MV-4-11 (cell line): ENCODE data around the gene CHSY1.
A peak's percentile ranks its signal among the peaks of the same experiment; 100 is the strongest.
"Not testable (repeated sequence)": the region's sequence is repeated elsewhere in the genome, so short reads cannot be mapped to it uniquely, and the experiment has no call there.

ENCODE experiments used
- DNase-seq: peaks from one replicate; lab custom pipeline; 2025; lab: John Stamatoyannopoulos, UW

The CHSY1 gene

DNA sequence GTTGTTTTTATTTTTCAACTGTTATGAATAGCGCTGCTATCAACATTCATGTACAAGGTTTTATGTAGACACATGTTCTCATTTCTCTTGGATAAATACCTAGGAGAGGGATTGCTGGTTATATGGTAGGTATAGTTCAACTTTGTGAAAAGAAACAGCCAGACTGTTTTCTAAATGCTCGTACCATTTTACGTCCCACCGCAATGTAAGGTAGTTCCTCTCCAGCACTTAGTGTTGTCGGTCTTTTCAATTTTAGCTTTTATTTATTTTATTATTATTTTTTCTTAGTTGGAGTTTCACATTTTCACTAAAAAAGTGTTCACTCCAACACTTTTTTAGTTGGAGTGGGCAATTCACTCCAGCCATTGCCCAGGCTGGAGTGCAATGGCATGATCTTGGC is 117.1 kb downstream of the CHSY1 start:
- DNase-seq = no peak

DNA sequence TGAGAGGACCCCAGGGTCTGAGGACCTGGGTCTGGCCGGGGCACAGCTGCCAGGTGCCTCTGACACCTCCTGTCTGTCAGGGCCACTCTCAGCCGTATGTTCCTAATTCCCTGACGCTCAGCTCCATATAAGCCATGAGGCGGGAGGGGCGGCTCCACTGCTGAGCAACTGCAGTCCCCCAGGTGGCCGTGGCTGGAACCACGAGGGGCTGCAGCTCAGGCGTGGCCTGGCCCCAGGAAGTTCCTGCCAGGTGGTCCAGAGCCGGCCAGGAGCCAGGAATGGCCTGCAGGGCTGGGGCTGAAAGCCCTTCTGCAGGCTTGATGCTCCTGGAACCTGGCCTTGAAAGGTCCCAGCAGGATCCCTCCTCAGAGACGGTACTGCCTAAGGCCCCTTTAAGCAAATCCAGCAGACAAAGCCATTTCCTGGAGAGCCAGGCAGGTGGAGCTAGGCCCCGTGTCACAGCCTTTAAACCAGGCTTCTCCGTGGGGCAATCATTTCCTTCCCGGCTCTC is 118.0 kb downstream of the CHSY1 start:
- DNase-seq = no peak

DNA sequence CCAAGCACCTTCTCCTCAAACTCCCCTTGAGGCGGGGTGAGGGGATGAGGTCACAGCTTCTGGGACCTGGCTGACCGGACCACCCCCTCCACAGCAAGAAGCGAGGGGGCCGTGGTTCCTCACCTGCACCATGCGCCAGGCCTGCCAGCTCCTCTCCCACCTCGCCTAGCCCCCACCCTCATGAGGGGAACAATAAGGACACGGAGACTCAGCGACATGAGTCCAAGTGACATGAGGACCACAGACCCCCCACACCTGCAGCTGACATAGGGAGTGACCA is 118.7 kb downstream of the CHSY1 start:
- DNase-seq = no peak

DNA sequence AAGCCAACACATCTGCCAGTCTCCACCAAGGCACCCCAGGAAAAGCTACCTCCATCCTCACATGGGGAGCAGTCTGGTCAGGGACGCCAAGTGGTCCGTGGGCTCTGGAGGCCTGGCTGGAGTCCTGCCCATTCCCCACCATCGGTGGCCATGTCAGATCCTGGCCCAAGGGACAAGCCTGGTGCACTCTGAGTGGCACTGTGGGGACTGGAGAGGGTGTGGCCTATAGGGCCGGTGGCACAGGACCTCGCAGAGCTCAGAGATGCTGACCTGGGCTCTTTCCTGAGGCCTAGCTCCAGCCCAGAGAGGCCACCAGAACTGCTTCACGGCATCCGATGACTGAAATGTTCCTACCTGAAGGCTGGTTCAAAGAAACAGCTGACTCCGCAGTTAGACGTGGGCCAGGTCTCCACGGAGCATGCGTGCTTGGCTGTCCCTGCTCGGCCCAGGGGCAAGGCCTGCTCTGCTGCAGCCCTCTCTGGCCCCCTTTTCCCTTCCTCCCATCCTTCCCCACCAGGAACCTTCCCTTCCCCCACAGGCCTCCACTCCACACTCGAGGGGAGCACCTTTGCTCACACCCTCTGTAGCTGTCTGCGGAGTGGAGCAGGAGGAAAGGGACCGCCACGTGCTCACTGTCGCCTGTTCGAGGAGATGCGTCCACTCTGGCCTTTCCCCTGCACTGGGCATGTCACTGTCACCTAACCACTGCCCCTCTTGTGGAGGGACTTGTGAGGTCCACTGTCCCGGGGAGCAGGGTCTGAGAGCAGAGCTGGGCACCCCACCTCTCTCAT is 119.3 kb downstream of the CHSY1 start:
- no peak for DNase-seq

DNA sequence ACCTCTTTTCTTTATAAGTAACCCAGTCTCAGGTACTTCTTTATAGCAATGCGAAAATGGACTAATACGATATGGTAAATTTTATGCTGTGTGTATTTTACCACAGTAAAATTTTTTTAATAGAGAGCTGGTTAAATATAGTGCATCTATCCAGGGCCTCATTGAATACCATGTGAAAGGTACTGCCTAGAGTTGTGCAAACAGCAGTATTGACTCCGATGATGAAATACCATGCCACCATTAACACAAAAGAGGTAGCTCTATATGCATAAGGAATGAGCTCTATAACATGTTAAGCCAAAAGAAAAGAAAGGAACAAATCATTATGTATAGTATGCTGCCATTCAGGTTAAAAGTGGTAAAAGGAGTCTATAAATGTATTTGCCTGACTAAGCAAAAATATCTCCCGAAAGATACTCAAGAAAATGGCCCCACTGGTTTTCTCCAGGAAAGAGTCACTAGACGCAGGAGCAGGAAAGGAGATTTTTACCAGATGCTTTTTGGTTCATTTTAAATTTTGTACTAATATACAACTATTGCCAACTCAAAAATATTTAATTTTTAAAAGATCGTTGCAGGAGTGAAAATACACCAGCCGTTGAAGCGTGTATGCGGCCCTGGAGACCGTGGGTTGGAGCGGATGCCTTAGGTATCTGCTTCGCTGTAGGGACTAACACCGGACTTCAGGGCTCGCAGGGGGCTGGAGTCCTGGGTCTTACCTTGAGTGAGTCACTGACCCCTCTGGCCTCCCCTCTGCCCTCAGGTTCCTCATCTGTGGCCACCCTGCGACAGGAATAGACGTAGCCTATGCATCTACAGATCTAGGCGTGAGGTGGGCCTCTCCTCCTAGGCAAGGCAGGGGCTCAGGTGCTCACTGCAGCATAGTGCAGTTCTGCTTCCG is 120.1 kb downstream of the CHSY1 start:
- DNase-seq = peak; percentile 26

DNA sequence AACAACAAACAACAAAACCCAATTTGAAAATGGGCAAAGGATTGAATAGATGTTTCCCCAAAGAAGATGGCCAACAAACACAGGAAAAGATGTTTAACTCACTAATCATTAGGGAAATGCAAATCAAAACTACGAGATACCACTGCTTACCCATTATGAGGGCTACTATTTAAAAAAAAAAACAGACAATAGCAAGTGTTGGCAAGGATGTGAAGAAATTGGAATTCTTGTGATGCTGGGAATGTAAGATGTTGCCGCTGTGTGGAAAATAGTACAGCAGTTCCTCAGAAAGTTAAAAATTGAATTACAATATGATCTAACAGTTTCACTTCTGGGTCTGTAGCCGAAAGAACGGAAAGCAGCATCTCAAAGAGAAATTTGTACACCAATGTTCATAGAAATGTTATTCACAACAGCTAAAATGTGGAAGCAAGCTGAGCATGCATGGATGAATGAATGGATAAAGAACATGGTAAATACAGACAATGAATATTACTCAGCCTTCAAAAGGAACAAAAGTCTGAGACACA is 121.9 kb downstream of the CHSY1 start:
- DNase-seq = peak; percentile 61

DNA sequence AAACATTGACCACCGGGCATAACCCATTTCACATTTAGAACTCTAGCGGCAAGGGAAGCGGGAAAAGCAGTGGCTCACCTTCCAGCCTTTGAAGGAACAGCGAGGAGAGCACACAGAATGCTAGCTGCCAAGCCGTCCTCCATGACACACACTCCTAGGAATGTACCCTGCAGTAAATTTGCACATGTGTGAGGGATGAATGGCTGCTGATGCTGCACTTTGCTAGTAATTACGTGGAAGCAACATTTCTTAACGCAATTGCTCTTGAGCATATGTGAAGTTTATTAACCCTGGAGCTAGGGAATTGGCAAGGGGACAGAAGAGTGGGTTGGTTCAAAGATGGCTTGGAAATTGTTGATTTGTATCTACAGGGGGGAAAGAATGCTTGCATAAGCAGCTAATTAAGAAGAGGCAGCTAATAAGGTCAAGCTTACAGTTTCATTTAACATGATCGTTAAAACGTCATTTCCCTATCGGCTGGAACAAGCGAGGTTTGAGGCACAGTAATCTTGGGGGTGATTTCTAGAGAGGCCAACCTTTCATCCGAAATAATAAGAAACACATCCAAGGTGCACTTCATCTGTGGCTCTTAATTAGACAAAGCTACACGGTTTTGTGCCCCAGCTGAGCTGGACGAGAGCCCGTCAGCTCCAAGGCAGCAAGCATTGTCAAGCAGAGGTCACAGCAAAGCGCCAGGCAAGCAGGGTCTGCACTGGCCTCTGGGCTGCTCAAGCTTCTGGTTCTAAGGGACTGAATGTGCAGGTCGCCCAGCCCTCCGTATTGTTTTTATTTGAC is 123.4 kb downstream of the CHSY1 start:
- DNase-seq = no peak

DNA sequence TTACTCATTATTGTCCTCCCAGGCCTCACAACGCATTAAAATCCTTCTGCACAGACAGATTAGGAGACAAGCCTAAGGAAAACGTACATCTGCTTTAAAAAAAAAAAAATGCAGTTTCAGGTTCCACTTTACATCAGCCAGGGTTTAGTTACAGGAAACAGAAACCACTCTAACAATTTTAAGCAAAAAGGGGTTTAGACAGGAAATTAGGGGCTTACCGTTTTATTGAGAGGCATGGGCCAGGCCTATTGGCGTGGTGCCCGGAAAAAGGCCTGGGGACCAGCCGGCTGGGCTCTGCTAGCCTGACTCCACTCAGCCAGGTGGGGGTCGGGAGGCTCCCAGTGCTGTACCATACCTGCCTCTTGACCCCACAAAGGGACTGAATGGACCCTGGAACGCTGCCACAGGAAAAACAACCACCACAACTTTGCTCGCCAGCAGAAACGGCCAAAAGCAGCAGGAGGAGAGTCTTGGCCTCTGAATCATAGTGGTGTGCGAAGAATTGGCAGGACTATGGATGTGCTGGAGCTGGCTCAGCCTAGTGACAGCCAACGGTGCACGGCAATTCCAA is 124.3 kb downstream of the CHSY1 start:
- DNase-seq = peak; percentile 94

DNA sequence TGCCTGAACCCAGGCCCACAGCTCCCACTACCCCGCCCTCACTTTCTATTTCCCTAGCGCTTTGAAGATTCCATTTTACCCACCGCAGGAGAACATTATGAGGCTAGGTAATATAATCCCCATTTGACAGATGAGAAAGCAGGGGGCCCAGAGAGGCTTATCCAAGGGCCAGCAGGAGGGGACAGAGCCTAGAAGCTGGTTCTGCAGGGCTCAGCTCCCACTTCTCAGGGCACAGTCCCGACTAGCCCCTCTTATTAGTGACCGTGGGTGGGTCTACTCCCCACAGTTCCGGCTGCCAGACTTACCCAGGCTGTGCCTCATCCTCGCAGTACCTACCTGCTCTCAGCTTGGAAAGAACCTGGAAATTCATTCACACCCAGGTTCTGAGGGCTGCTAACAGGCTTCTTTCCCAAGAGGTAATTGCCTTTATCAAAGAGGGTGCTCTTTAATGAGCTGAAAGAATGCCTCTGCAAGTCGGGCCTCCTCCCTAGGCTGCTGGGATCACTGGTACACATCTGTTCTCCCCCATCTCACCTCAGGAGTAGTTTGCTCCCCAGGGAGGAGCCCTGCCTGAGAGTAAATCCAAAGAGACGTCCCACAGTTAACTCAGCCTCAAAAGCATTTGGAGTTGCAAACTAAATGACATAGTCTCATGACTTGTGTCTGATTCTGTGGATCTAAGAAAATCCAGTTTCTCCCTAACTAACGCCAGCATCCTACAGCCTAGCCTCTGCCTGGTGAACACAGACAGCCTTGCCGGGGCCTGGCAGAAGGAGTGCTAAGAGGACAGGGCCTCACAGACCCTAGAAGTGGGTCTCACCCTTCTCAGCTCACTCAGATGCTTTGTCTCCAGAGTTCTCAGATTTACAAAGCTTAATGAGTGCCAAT is 125.0 kb downstream of the CHSY1 start:
- no peak for DNase-seq

DNA sequence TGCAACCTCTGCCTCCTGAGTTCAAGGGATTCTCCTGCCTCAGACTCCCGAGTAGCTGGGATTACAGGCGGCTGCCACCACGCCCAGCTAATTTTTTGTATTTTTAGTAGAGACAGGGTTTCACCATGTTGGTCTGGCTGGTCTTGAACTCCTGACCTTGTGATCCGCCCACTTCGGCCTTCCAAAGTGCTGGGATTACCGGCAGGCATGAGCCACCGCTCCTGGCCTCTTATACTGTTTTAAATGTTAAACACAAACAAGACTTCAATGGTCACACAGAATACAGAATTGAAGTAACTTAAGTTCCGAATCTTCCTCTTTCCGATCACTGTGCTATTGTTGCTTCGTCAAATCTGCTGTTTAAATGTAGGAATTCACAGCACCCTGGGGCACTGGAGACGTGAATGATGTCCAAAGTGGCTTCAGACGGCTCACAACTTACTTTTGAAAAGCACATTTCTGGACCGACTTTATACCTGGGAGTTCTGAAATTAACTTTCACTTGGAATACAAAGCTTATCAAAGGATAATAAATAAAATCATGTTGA is 125.9 kb downstream of the CHSY1 start:
- not testable (repeated sequence) for DNase-seq
